HL-60 (cell line): ENCODE measurements around the gene B3GAT2.
"Not testable (repeated sequence)": the region's sequence is repeated elsewhere in the genome, so short reads cannot be mapped to it uniquely, and the experiment has no call there.

ENCODE experiments used
- CTCF ChIP-seq: IDR thresholded peaks from one replicate; pipeline ENCODE4 v1.5.1; 2011; ENCODE audit warnings: low read length, control low read depth, inconsistent platforms; ENCODE audit not compliant: insufficient read depth
- GABPA ChIP-seq: IDR thresholded peaks from 2 replicates; pipeline ENCODE4 v1.6.1; 2012; ENCODE audit warnings: low read depth
- POLR2AphosphoS5 ChIP-seq: IDR thresholded peaks from 2 replicates; pipeline ENCODE4 v1.6.1; 2012; ENCODE audit warnings: low read depth
- REST ChIP-seq: IDR thresholded peaks from 2 replicates; pipeline ENCODE4 v1.6.1; 2012; ENCODE audit warnings: low read depth; ENCODE audit not compliant: insufficient replicate concordance
- SPI1 ChIP-seq: IDR thresholded peaks from 2 replicates; pipeline ENCODE4 v1.6.1; 2012; ENCODE audit warnings: low read depth, mild to moderate bottlenecking, borderline replicate concordance

GRCh38 chr6:70944321-70944720 lies 12.5 kb downstream of the B3GAT2 start:
- TF ChIP-seq CTCF, POLR2AphosphoS5, REST, SPI1, GABPA: not testable (repeated sequence)
